ENCODE data around the gene PARD3B. TPM values are rescaled to one million over a fixed set of nuclear protein-coding genes. Genes with fewer than 3 reads are reported as not detected.

The PARD3B gene
- total RNA-seq, 1 donor from 2014 or later, result 23.8 TPM

GRCh38 chr2:205024822-205025518 lies 479.7 kb downstream of the PARD3B start:
- Histone ChIP-seq H3K4me3 (no peak overlapping the region), H3K4me1 (peaks cover 7% of the 10 kb centered on the region), H3K36me3 (no peaks in the 10 kb centered on the region), H3K27ac (no peak overlapping the region), H3K27me3 (ENCODE audit: low read depth) (no peaks in the 10 kb centered on the region), H3K9me3 (no peaks in the 10 kb centered on the region)
- ATAC-seq (peak; percentile 75 to 85), DNase-seq (no peak)
- TF ChIP-seq, protein P1, sequence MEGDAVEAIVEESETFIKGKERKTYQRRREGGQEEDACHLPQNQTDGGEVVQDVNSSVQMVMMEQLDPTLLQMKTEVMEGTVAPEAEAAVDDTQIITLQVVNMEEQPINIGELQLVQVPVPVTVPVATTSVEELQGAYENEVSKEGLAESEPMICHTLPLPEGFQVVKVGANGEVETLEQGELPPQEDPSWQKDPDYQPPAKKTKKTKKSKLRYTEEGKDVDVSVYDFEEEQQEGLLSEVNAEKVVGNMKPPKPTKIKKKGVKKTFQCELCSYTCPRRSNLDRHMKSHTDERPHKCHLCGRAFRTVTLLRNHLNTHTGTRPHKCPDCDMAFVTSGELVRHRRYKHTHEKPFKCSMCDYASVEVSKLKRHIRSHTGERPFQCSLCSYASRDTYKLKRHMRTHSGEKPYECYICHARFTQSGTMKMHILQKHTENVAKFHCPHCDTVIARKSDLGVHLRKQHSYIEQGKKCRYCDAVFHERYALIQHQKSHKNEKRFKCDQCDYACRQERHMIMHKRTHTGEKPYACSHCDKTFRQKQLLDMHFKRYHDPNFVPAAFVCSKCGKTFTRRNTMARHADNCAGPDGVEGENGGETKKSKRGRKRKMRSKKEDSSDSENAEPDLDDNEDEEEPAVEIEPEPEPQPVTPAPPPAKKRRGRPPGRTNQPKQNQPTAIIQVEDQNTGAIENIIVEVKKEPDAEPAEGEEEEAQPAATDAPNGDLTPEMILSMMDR (IDR thresholded peaks at IDR 0.05), result no peak
- intact Hi-C loops (cut with DNase I), result no loop called here

- Histone ChIP-seq H3K27me3 (ENCODE audit: low read depth) (no peaks in the 10 kb centered on the region), H3K36me3 (no peaks in the 10 kb centered on the region), H3K27ac (no peak overlapping the region), H3K4me1 (peaks cover 7% of the 10 kb centered on the region), H3K4me3 (no peak overlapping the region), H3K9me3 (no peaks in the 10 kb centered on the region)
- no peak for DNase-seq
- ATAC-seq, result no peak
- TF ChIP-seq, protein P1 (IDR thresholded peaks at IDR 0.05), result no peak
- intact Hi-C loops (cut with DNase I), result no loop called here
These were observed 480.4 kb downstream of the PARD3B start for GRCh38 chr2:205025580-205026240.

GRCh38 chr2:205030695-205031094 lies 485.4 kb downstream of the PARD3B start:
- Histone ChIP-seq H3K9me3 (no peaks in the 10 kb centered on the region), H3K4me1 (peaks cover 2% of the 10 kb centered on the region), H3K4me3 (no peak overlapping the region), H3K27ac (no peak overlapping the region), H3K36me3 (no peaks in the 10 kb centered on the region), H3K27me3 (ENCODE audit: low read depth) (no peaks in the 10 kb centered on the region)
- ATAC-seq, result no peak
- TF ChIP-seq, protein P1 (IDR thresholded peaks at IDR 0.05), result no peak
- intact Hi-C loops (cut with DNase I), result no loop called here
- DNase-seq, result no peak

DNA sequence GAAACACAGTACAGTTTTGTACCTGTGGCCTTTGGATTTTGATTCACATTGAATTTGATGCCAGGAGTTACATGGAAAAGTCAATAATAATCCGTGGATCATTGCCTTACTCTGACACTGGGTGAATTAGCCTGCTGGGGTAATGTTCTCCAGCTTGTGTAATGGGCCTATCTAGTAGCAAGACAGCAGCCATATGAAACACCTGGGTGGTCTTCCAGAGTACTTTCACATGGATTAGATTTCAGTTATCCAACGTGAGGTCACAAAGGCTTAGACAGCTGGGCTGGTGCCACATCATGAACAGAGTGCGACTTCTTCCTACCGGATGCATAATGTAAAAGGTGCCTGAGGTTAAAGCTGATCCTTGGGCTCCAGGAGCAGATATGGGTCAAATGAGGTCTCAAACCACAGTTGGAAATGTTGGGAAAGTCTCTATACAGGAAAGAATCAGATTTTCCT lies 486.8 kb downstream of the PARD3B start:
- Histone ChIP-seq H3K27me3 (ENCODE audit: low read depth) (no peaks in the 10 kb centered on the region), H3K9me3 (no peaks in the 10 kb centered on the region), H3K4me3 (no peak overlapping the region), H3K36me3 (no peaks in the 10 kb centered on the region), H3K27ac (no peak overlapping the region), H3K4me1 (no peaks in the 10 kb centered on the region)
- TF ChIP-seq, protein P1 (IDR thresholded peaks at IDR 0.05), result no peak
- ATAC-seq, result no peak
- intact Hi-C loops (cut with DNase I), result no loop called here
- no peak for DNase-seq

DNA sequence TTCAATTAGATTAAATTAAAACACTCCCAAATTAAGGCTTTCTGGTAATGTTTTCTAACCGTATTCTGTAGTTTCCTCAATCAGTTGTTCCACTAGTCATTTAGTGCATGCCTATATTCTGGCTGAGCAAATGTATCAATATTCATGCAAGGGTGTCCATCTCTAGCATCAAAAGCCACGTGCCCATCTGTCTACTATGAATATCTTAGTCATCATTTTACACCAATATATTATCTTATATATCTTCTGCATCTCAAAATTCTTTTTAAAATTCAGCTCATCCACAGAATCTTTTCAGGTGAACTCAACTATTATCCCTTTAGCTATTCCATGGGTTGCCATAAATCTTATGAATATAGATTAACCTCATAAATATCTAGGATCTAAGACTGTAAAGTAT lies 488.2 kb downstream of the PARD3B start:
- Histone ChIP-seq H3K36me3 (no peaks in the 10 kb centered on the region), H3K4me3 (no peak overlapping the region), H3K27me3 (ENCODE audit: low read depth) (no peaks in the 10 kb centered on the region), H3K4me1 (no peaks in the 10 kb centered on the region), H3K27ac (no peak overlapping the region), H3K9me3 (no peaks in the 10 kb centered on the region)
- intact Hi-C loops (cut with DNase I), result no loop called here
- no peak for DNase-seq
- TF ChIP-seq, protein P1 (IDR thresholded peaks at IDR 0.05), result no peak
- ATAC-seq, result no peak

All from lower lobe of right lung (tissue), 2 donors.